GM19025 (cell line): ENCODE measurements around the gene PLEKHG4B.
"Not testable (repeated sequence)": the region's sequence is repeated elsewhere in the genome, so short reads cannot be mapped to it uniquely, and the experiment has no call there.

Experiments used
- ATAC-seq: cut with Tn5 transposase; IDR thresholded peaks from one replicate; pipeline ENCODE4 v1.9.1; 2021; ENCODE audit warnings: mild to moderate bottlenecking, low read depth, moderate library complexity; ENCODE audit not compliant: unreplicated experiment

Gene PLEKHG4B

GRCh38 chr5:91556-92263, at the start of gene PLEKHG4B:
Gene PLEKHG4B (plus strand): TSS chr5:92168. CDS start chr5:92232, 64 bp downstream.
- ATAC-seq, result no peak

- ATAC-seq, result no peak
Observed at GRCh38 chr5:42250-42649, 49.7 kb upstream of the PLEKHG4B start.

- no peak for ATAC-seq
Observed at GRCh38 chr5:48192-48591, 43.8 kb upstream of the PLEKHG4B start.

- ATAC-seq, result not testable (repeated sequence)
Observed at GRCh38 chr5:49530-49929, 42.4 kb upstream of the PLEKHG4B start.

- no peak for ATAC-seq
Observed at GRCh38 chr5:49953-50544, 41.9 kb upstream of the PLEKHG4B start.

GRCh38 chr5:50724-51499, 41.1 kb upstream of the PLEKHG4B start:
- no peak for ATAC-seq

- no peak for ATAC-seq
Observed at GRCh38 chr5:51500-51823, 40.5 kb upstream of the PLEKHG4B start.

GRCh38 chr5:53381-54174, 38.4 kb upstream of the PLEKHG4B start:
- ATAC-seq, result no peak

- no peak for ATAC-seq
Observed at GRCh38 chr5:54175-54730, 37.7 kb upstream of the PLEKHG4B start.

GRCh38 chr5:54876-55569, 36.9 kb upstream of the PLEKHG4B start:
- ATAC-seq, result no peak

GRCh38 chr5:56561-57290, 35.2 kb upstream of the PLEKHG4B start:
- ATAC-seq, result no peak

GRCh38 chr5:60250-60649, 31.7 kb upstream of the PLEKHG4B start:
- ATAC-seq, result not testable (repeated sequence)

- no peak for ATAC-seq
Observed at GRCh38 chr5:70440-70839, 21.5 kb upstream of the PLEKHG4B start.

- not testable (repeated sequence) for ATAC-seq
Observed at GRCh38 chr5:72316-73180, 19.4 kb upstream of the PLEKHG4B start.

- not testable (repeated sequence) for ATAC-seq
Observed at GRCh38 chr5:73181-73447, 18.9 kb upstream of the PLEKHG4B start.

GRCh38 chr5:73768-74502, 18.0 kb upstream of the PLEKHG4B start:
- ATAC-seq, result no peak

GRCh38 chr5:74503-75109, 17.4 kb upstream of the PLEKHG4B start:
- ATAC-seq, result no peak
